GM12878 (cell line): Measurements from ENCODE around the gene TTLL11. TPM values are rescaled to one million over a fixed set of nuclear protein-coding genes. Genes with fewer than 3 reads are reported as not detected.

ENCODE experiments used
- ATAC-seq: fragments of 200-7000 bp; cut with Tn5 transposase; 3 replicates; pipeline ENCODE4 v1.9.1; 2020; ENCODE audit warnings: mild to moderate bottlenecking, moderate library complexity
- BruUV-seq: library from RNA; stranded (reverse); fragments of 400-500 nt; replicated peaks from 2 replicates; lab custom pipeline; 2021; lab: Mats Ljungman, UMichigan
- CTCF ChIA-PET: fragments of 300-600 bp; sonication (Branson Sonifier 250); formaldehyde crosslinking; extraction: SDS; loops from one replicate; lab custom pipeline; 2021; ENCODE audit warnings: inconsistent platforms; lab: Yijun Ruan, JAX
- POLR2A ChIA-PET: fragments of 350-600 bp; formaldehyde crosslinking; extraction: SDS; loops from one replicate; lab custom pipeline; 2021; ENCODE audit warnings: inconsistent platforms; lab: Charles Lee
- RAD21 ChIA-PET: fragments of 300-600 bp; sonication (Branson Sonifier 250); formaldehyde crosslinking; loops from one replicate; lab custom pipeline; 2023; ENCODE audit warnings: antibody characterized with exemption; ENCODE audit not compliant: unreplicated experiment; lab: Charles Lee
- SMC1A ChIA-PET: fragments of 300-600 bp; sonication (Branson Sonifier 250); formaldehyde crosslinking; loops from one replicate; lab custom pipeline; 2023; ENCODE audit not compliant: unreplicated experiment, uncharacterized antibody; lab: Charles Lee
- DNase-seq: peaks from one replicate; pipeline ENCODE4 v3.0.0-alpha.2; 2011; ENCODE audit warnings: low read depth, low spot score
- FAIRE-seq: peaks from 3 replicates; lab custom pipeline; 2011; peaks lifted over from hg19 to GRCh38; lab: Jason Lieb, UNC
- H2AFZ ChIP-seq: 2 replicates; pipeline ENCODE4 v1.6.0; 2011; ENCODE audit warnings: low read depth, low read length, control low read depth; ENCODE audit not compliant: control insufficient read depth
- H3K27ac ChIP-seq: 2 replicates; pipeline ENCODE4 v1.5.1; 2011; ENCODE audit warnings: control low read depth; ENCODE audit not compliant: control insufficient read depth, insufficient read depth
- H3K27me3 ChIP-seq, 2 experiments: replicated peaks in 1 of 2; 2 replicates each; pipeline versions ENCODE4 v1.6.0 to v1.6.1; 2011; ENCODE audit warnings: low read length in 1 of 2; ENCODE audit not compliant: control insufficient read depth in 2 of 2, insufficient read depth in 2 of 2
- H3K36me3 ChIP-seq, 2 experiments: 2 replicates each; pipeline ENCODE4 v1.5.1; 2011; ENCODE audit warnings: low read length in 1 of 2; ENCODE audit not compliant: control insufficient read depth in 2 of 2, insufficient read depth in 2 of 2
- H3K4me1 ChIP-seq: 2 replicates; pipeline ENCODE4 v1.6.1; 2011; ENCODE audit warnings: mild to moderate bottlenecking, low read length, moderate library complexity, mixed read lengths; ENCODE audit not compliant: control insufficient read depth, insufficient read depth
- H3K4me2 ChIP-seq: 2 replicates; pipeline ENCODE4 v1.6.0; 2011; ENCODE audit warnings: control low read depth; ENCODE audit not compliant: control insufficient read depth, insufficient read depth
- H3K4me3 ChIP-seq: fragments of 200-600 bp; sonication (generic); 2 replicates; pipeline ENCODE4 v1.5.1; 2016
- H3K79me2 ChIP-seq: 2 replicates; pipeline ENCODE4 v1.6.0; 2011; ENCODE audit warnings: low read length; ENCODE audit not compliant: control insufficient read depth, insufficient read depth
- H3K9ac ChIP-seq: 2 replicates; pipeline ENCODE4 v1.8.0; 2011; ENCODE audit warnings: low read length, control low read depth, mixed read lengths; ENCODE audit not compliant: control insufficient read depth, insufficient read depth
- H3K9me3 ChIP-seq: replicated peaks from 3 replicates; pipeline ENCODE4 v1.5.1; 2011; ENCODE audit warnings: mild to moderate bottlenecking, low read length; ENCODE audit not compliant: control insufficient read depth, insufficient read depth
- H4K20me1 ChIP-seq: 2 replicates; pipeline ENCODE4 v1.6.0; 2011; ENCODE audit not compliant: control insufficient read depth, insufficient read depth
- ATF3 ChIP-seq: IDR thresholded peaks from 2 replicates; pipeline ENCODE4 v1.6.1; 2011; ENCODE audit warnings: low read depth, mild to moderate bottlenecking, low read length, moderate library complexity, borderline replicate concordance; ENCODE audit errors: extremely low read depth
- BRCA1 ChIP-seq: IDR thresholded peaks from 2 replicates; pipeline ENCODE4 v1.6.1; 2011; ENCODE audit warnings: low read depth, low read length, improper control_type of control experiment
- JUNB ChIP-seq: IDR thresholded peaks from 2 replicates; pipeline ENCODE4 v1.6.1; 2016; ENCODE audit warnings: antibody characterized with exemption, mild to moderate bottlenecking
- MEF2B ChIP-seq: fragments of 450-650 bp; IDR thresholded peaks from 2 replicates; pipeline ENCODE4 v1.6.1; 2018; ENCODE audit warnings: mild to moderate bottlenecking, moderate library complexity; ENCODE audit not compliant: partially characterized antibody, poor library complexity, severe bottlenecking
- MLLT1 ChIP-seq: fragments of 450-650 bp; IDR thresholded peaks from 2 replicates; pipeline ENCODE4 v1.6.1; 2016; ENCODE audit warnings: mild to moderate bottlenecking
- NFYB ChIP-seq: IDR thresholded peaks from 2 replicates; pipeline ENCODE4 v1.6.1; 2011; ENCODE audit warnings: low read depth, mild to moderate bottlenecking, low read length, improper control_type of control experiment, moderate library complexity; ENCODE audit not compliant: insufficient read depth
- PKNOX1 ChIP-seq: fragments of 450-650 bp; IDR thresholded peaks from 2 replicates; pipeline ENCODE4 v1.6.1; 2016; ENCODE audit warnings: mild to moderate bottlenecking
- RELB ChIP-seq: fragments of 450-650 bp; IDR thresholded peaks from 2 replicates; pipeline ENCODE4 v1.6.1; 2017; ENCODE audit warnings: low read depth, mild to moderate bottlenecking, moderate library complexity
- SREBF1 ChIP-seq: IDR thresholded peaks from 2 replicates; pipeline ENCODE4 v1.6.1; 2012; ENCODE audit warnings: mild to moderate bottlenecking, low read length
- SRF ChIP-seq, 2 experiments: IDR thresholded peaks; 2 replicates each; pipeline ENCODE4 v1.6.1; 2011; ENCODE audit warnings: low read depth in 2 of 2, low read length in 2 of 2, mild to moderate bottlenecking in 1 of 2, moderate library complexity in 1 of 2
- SUPT20H ChIP-seq: IDR thresholded peaks from 2 replicates; pipeline ENCODE4 v1.6.1; 2011; ENCODE audit warnings: low read depth, mild to moderate bottlenecking, low read length, moderate library complexity, borderline replicate concordance; ENCODE audit not compliant: control insufficient read depth
- ZBED1 ChIP-seq: IDR thresholded peaks from 2 replicates; pipeline ENCODE4 v1.6.1; 2016; ENCODE audit warnings: borderline replicate concordance
- ZSCAN29 ChIP-seq: fragments of 450-650 bp; IDR thresholded peaks from 2 replicates; pipeline ENCODE4 v1.6.1; 2017; ENCODE audit warnings: mild to moderate bottlenecking, moderate library complexity
- ZZZ3 ChIP-seq: IDR thresholded peaks from 2 replicates; pipeline ENCODE4 v1.6.1; 2011; ENCODE audit warnings: low read depth; ENCODE audit not compliant: control insufficient read depth, insufficient read length
- WGBS: methylation state at CpG from one replicate; pipeline ENCODE4 v1.1.6; 2016; ENCODE audit warnings: low lambda C conversion rate; ENCODE audit not compliant: insufficient replicate concordance, insufficient coverage; ENCODE audit errors: missing lambda C conversion rate; 5-methylcytosine and 5-hydroxymethylcytosine counted together
- in situ Hi-C: fragments of 300-500 bp; cut with MboI; formaldehyde crosslinking; loops from 9 replicates; pipeline ENCODE4 v1.14.3; 2018; ENCODE audit warnings: mixed read lengths
- intact Hi-C: fragments of 100-400 bp; cut with micrococcal nuclease; formaldehyde crosslinking; loops from one replicate; pipeline ENCODE4 v1.14.2; 2022; ENCODE audit not compliant: unreplicated experiment
- polyA plus RNA-seq, 11 experiments: library from polyadenylated mRNA; depleted of rRNA in 4 of 11; unstranded in 6 of 11; stranded (reverse) in 5 of 11; fragments of >200 nt; fragmentation: Nextera tagmentation in 4 of 11; fragmentation: Illumina TruSeq in 1 of 11; extraction: Ambion mirVana in 4 of 11; extraction: Trizol in 1 of 11; gene quantifications; 1 replicate in 1 of 11; 2 replicates in 10 of 11; pipeline versions ENCODE4 v1.2.1 to v1.2.3, GENCODE V29; 2011 to 2016; ENCODE audit warnings: inconsistent platforms in 2 of 11, missing spikeins in 2 of 11, low read depth in 1 of 11
- total RNA-seq, 4 experiments: library from RNA; depleted of rRNA in 3 of 4; stranded (reverse); fragments of >200 nt in 3 of 4; fragmentation: Illumina TruSeq in 1 of 4; extraction: Trizol in 1 of 4; gene quantifications; 2 replicates each; pipeline versions ENCODE4 v1.2.1 to v1.2.3, GENCODE V29; 2013 to 2021
- TF ChIP-seq, protein P1 (sequence below): IDR thresholded peaks from 2 replicates; pipeline ENCODE4 v1.6.1; 2012; ENCODE audit warnings: mild to moderate bottlenecking, low read depth, low read length

The TTLL11 gene
- total and polyA plus RNA-seq, 10 of the 15 experiments (the other 5 are each of a cell fraction or from before 2014, with no cell fraction given) = 1.2 to 3.7 (median 2.9) TPM

GRCh38 chr9:121906074-121906870 lies 186.8 kb downstream of the TTLL11 start:
- H3K9ac ChIP-seq = no peak overlapping the region
- H2AFZ ChIP-seq = no peak overlapping the region
- ATAC-seq (no peak), DNase-seq (no peak), FAIRE-seq (no peak)
- H3K9me3 ChIP-seq = no peaks in the 10 kb centered on the region
- H3K79me2 ChIP-seq = no peaks in the 10 kb centered on the region
- H3K27ac ChIP-seq = no peak overlapping the region
- ChIA-PET POLR2A (no interaction called here), RAD21 (no interaction called here), SMC1A (no interaction called here), CTCF (no interaction called here)
- in situ Hi-C loops (no loop called here), intact Hi-C loops (no loop called here)
- no peaks in the 10 kb centered on the region for H3K36me3 ChIP-seq
- H3K4me2 ChIP-seq = no peak overlapping the region
- 0% methylated on average over 1 of the region's 1 CpG for WGBS
- no peaks in the 10 kb centered on the region for H4K20me1 ChIP-seq
- no peaks in the 10 kb centered on the region; a peak in 1 of 4 replicates for H3K27me3 ChIP-seq
- H3K4me1 ChIP-seq = no peaks in the 10 kb centered on the region
- no peak overlapping the region for H3K4me3 ChIP-seq
- BruUV-seq = no TSS peak
- TF ChIP-seq JUNB (no peak), ZZZ3 (no peak), SREBF1 (no peak), MLLT1 (no peak), SUPT20H (no peak), SRF (IDR thresholded peaks at IDR 0.05; ENCODE audit: low read depth in 2 of 2, low read length in 2 of 2) (no peak), ZSCAN29 (no peak), MEF2B (no peak), BRCA1 (no peak), NFYB (no peak), PKNOX1 (no peak), ATF3 (no peak), RELB (no peak), ZBED1 (no peak)
- TF ChIP-seq, protein P1, sequence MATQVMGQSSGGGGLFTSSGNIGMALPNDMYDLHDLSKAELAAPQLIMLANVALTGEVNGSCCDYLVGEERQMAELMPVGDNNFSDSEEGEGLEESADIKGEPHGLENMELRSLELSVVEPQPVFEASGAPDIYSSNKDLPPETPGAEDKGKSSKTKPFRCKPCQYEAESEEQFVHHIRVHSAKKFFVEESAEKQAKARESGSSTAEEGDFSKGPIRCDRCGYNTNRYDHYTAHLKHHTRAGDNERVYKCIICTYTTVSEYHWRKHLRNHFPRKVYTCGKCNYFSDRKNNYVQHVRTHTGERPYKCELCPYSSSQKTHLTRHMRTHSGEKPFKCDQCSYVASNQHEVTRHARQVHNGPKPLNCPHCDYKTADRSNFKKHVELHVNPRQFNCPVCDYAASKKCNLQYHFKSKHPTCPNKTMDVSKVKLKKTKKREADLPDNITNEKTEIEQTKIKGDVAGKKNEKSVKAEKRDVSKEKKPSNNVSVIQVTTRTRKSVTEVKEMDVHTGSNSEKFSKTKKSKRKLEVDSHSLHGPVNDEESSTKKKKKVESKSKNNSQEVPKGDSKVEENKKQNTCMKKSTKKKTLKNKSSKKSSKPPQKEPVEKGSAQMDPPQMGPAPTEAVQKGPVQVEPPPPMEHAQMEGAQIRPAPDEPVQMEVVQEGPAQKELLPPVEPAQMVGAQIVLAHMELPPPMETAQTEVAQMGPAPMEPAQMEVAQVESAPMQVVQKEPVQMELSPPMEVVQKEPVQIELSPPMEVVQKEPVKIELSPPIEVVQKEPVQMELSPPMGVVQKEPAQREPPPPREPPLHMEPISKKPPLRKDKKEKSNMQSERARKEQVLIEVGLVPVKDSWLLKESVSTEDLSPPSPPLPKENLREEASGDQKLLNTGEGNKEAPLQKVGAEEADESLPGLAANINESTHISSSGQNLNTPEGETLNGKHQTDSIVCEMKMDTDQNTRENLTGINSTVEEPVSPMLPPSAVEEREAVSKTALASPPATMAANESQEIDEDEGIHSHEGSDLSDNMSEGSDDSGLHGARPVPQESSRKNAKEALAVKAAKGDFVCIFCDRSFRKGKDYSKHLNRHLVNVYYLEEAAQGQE = no peak
